K562 (cell line): Measurements from ENCODE around the gene EVI5L. TPM values are rescaled to one million over a fixed set of nuclear protein-coding genes. Genes with fewer than 3 reads are reported as not detected.

ENCODE experiments used
- ATAC-seq: fragments of 200-7000 bp; cut with Tn5 transposase; 3 replicates; pipeline ENCODE4 v1.9.1; 2020; ENCODE audit warnings: moderate library complexity
- BruUV-seq: library from RNA; stranded (reverse); fragments of 400-500 nt; replicated peaks from 2 replicates; lab custom pipeline; 2021; lab: Mats Ljungman, UMichigan
- CTCF ChIA-PET: fragments of 300-600 bp; formaldehyde crosslinking; extraction: SDS; loops from one replicate; lab custom pipeline; 2021; ENCODE audit warnings: low intra/inter-chr PET ratio; lab: Yijun Ruan, JAX
- POLR2A ChIA-PET: fragments of 300-600, 350-650 bp; sonication (Branson Sonifier 250); formaldehyde crosslinking; extraction: SDS; loops from one replicate; lab custom pipeline; 2021; ENCODE audit warnings: antibody characterized with exemption, inconsistent platforms; lab: Yijun Ruan, JAX
- DNase-seq, 4 experiments: peaks; one replicate each; pipeline versions ENCODE4 v3.0.0 to v3.0.0-alpha.2; 2011 to 2018; ENCODE audit warnings: low spot score in 3 of 4, mixed read lengths in 3 of 4; ENCODE audit errors: extremely low read depth in 1 of 4
- FAIRE-seq: peaks from 2 replicates; lab custom pipeline; 2011; peaks lifted over from hg19 to GRCh38; lab: Jason Lieb, UNC
- H2AFZ ChIP-seq: 2 replicates; pipeline ENCODE4 v1.6.0; 2011; ENCODE audit warnings: low read depth, low read length, control low read depth, inconsistent platforms
- H3K27ac ChIP-seq: fragments of 200-600 bp; 3 replicates; pipeline ENCODE4 v1.8.0; 2011; ENCODE audit warnings: low read depth, mild to moderate bottlenecking, control low read depth, inconsistent platforms, low read length, moderate library complexity, mixed read lengths; ENCODE audit errors: extremely low read depth
- H3K27me3 ChIP-seq, 2 experiments: fragments of 300-600 bp in 1 of 2; 2 replicates in 1 of 2; 3 replicates in 1 of 2; pipeline versions ENCODE4 v1.6.0 to v1.8.0; 2011; ENCODE audit warnings: inconsistent platforms in 2 of 2, low read length in 2 of 2, mild to moderate bottlenecking in 1 of 2, mixed read lengths in 1 of 2, moderate library complexity in 1 of 2; ENCODE audit not compliant: control insufficient read depth in 2 of 2, insufficient read depth in 2 of 2
- H3K36me3 ChIP-seq: fragments of 300-600 bp; 3 replicates; pipeline ENCODE4 v1.8.0; 2011; ENCODE audit warnings: mild to moderate bottlenecking, low read length, inconsistent platforms; ENCODE audit not compliant: control insufficient read depth, insufficient read depth
- H3K4me1 ChIP-seq, 2 experiments: fragments of 200-600 bp in 1 of 2; replicated peaks in 1 of 2; 2 replicates in 1 of 2; 3 replicates in 1 of 2; pipeline versions ENCODE4 v1.5.1 to v1.8.0; 2011; ENCODE audit warnings: inconsistent platforms in 2 of 2, low read length in 2 of 2, mild to moderate bottlenecking in 1 of 2, mixed read lengths in 1 of 2, moderate library complexity in 1 of 2; ENCODE audit not compliant: control insufficient read depth in 2 of 2, insufficient read depth in 2 of 2
- H3K4me2 ChIP-seq: 2 replicates; pipeline ENCODE4 v1.6.1; 2011; ENCODE audit warnings: low read length, control low read depth, inconsistent platforms, mixed read lengths; ENCODE audit not compliant: insufficient read depth
- H3K4me3 ChIP-seq: fragments of 200-600 bp; sonication (generic), shearing (Covaris generic); 2 replicates; pipeline ENCODE4 v1.5.1; 2016; ENCODE audit warnings: control low read depth, inconsistent platforms
- H3K79me2 ChIP-seq: fragments of 200-600 bp; 3 replicates; pipeline ENCODE4 v1.8.0; 2011; ENCODE audit warnings: low read length, inconsistent platforms; ENCODE audit not compliant: control insufficient read depth, insufficient read depth
- H3K9ac ChIP-seq, 2 experiments: 2 replicates each; pipeline versions ENCODE4 v1.6.0 to v1.6.1; 2011; ENCODE audit warnings: low read depth in 2 of 2, low read length in 2 of 2, control low read depth in 1 of 2, inconsistent platforms in 1 of 2, mild to moderate bottlenecking in 1 of 2, mixed read lengths in 1 of 2; ENCODE audit not compliant: insufficient read depth in 1 of 2
- H3K9me1 ChIP-seq: one replicate; pipeline ENCODE4 v1.6.0; 2011; ENCODE audit warnings: inconsistent platforms, mild to moderate bottlenecking, low read length, moderate library complexity; ENCODE audit not compliant: control insufficient read depth, insufficient read depth
- H3K9me3 ChIP-seq: replicated peaks from 2 replicates; pipeline ENCODE4 v1.5.1; 2011; ENCODE audit warnings: low read depth, low read length, inconsistent platforms; ENCODE audit not compliant: control insufficient read depth, insufficient read depth
- H4K20me1 ChIP-seq: replicated peaks from 2 replicates; pipeline ENCODE4 v1.6.1; 2011; ENCODE audit warnings: low read length, inconsistent platforms, mixed read lengths; ENCODE audit not compliant: control insufficient read depth, insufficient read depth
- BCOR ChIP-seq: fragments of 450-650 bp; IDR thresholded peaks from 2 replicates; pipeline ENCODE4 v1.6.1; 2016
- CCNT2 ChIP-seq: IDR thresholded peaks from 2 replicates; pipeline ENCODE4 v1.6.1; 2011; ENCODE audit warnings: borderline replicate concordance, low read depth, mild to moderate bottlenecking, moderate library complexity, mixed read lengths, low read length; ENCODE audit not compliant: insufficient read length; ENCODE audit errors: extremely low read depth
- RCOR1 ChIP-seq, 2 experiments: IDR thresholded peaks; 2 replicates each; pipeline ENCODE4 v1.6.1; 2012; ENCODE audit warnings: low read depth in 2 of 2, low read length in 2 of 2, borderline replicate concordance in 1 of 2, improper control_type of control experiment in 1 of 2
- ZFP36 ChIP-seq: fragments of 150-350 bp; IDR thresholded peaks from 2 replicates; pipeline ENCODE4 v1.6.1; 2018; ENCODE audit warnings: low read length, low read depth; ENCODE audit not compliant: partially characterized antibody
- ZNF165 ChIP-seq: fragments of 250-450 bp; sonication (Bioruptor Pico); IDR thresholded peaks from 2 replicates; pipeline ENCODE4 v1.4.0; 2020; ENCODE audit warnings: borderline replicate concordance
- WGBS: fragments of 100-300 bp; shearing (Covaris generic); methylation state at CpG from one replicate; pipeline ENCODE4 v1.1.6; 2016; ENCODE audit warnings: low coverage, mixed read lengths; ENCODE audit not compliant: insufficient coverage; ENCODE audit errors: missing lambda C conversion rate; 5-methylcytosine and 5-hydroxymethylcytosine counted together
- in situ Hi-C: fragments of 300-500 bp; cut with MboI; formaldehyde crosslinking; loops from 4 replicates; pipeline ENCODE4 v1.15.0; 2018; ENCODE audit warnings: inconsistent platforms, mixed read lengths
- intact Hi-C: fragments of 100-400 bp; cut with micrococcal nuclease; formaldehyde crosslinking; loops from 2 replicates; pipeline ENCODE4 v1.14.2; 2022
- polyA plus RNA-seq, 8 experiments: library from polyadenylated mRNA; depleted of rRNA in 4 of 8; stranded (reverse) in 5 of 8; unstranded in 3 of 8; fragments of >200 nt; fragmentation: Nextera tagmentation in 2 of 8; fragmentation: Illumina TruSeq in 1 of 8; extraction: Ambion mirVana in 2 of 8; extraction: Trizol in 1 of 8; gene quantifications; 2 replicates each; pipeline versions ENCODE4 v1.2.1 to v1.2.3, GENCODE V29; 2011 to 2014; ENCODE audit warnings: inconsistent platforms in 1 of 8, missing spikeins in 1 of 8
- total RNA-seq, 7 experiments: library from RNA; depleted of rRNA in 6 of 7; stranded (reverse); fragments of >200 nt in 6 of 7; fragmentation: Illumina TruSeq in 2 of 7; extraction: Trizol in 2 of 7; gene quantifications; 2 replicates each; pipeline versions ENCODE4 v1.2.1 to v1.2.3, GENCODE V29; 2011 to 2021; ENCODE audit warnings: low replicate concordance in 1 of 7

The EVI5L gene
- total and polyA plus RNA-seq, 9 of the 15 experiments (the other 6 are each of a cell fraction or from before 2014, with no cell fraction given), result 0.69 to 1.8 (median 1.2) TPM; not detected in 2

DNA sequence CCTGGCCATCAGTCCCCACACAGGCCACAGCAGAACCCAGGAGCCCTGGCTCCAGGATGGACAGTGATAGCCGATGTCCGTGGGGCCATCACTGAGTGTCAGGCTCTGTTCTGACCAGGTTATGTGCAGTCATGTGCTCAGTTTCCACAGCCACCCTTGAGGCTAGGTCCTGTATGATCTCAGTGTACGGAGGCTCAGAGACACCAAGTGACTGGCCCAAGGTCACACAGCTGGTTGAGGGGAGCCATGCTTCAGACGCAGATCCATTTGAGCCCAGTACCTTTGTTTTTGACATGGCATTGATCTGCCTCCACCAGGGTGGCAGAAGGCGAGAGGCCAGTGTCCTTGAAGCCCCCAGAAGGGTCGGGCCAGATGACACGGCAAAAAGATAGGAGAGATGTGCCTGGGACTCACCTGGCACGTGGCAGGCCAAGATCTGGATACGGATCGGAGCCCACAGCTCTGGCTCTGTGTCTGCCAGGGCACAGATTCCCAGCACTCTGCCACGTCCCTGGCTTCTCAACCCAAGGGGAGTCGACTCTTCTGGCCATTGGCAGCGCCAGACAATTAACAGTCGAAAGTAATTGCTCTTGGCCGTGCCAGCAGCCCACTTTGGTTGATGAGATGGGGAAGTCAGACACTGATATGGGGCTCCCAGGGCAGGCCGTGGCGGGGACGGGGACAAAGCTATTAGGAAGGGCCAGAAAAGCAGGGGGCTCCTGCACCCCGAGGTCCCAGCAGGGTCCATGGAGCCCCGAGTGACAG, 15.6 kb downstream of the EVI5L start:
- WGBS, result 14% methylated on average over 20 of the region's 20 CpGs
- Histone ChIP-seq H3K9me3 (peaks cover 12% of the 10 kb centered on the region), H3K27me3 (peaks cover 17 to 50% of the 10 kb centered on the region in 2 experiments; a peak in 4 of 5 replicates), H3K36me3 (no peaks in the 10 kb centered on the region), H3K9ac (peak overlapping the region in 1 of 2 experiments; percentile 59; a peak in 1 of 4 replicates), H3K79me2 (no peaks in the 10 kb centered on the region), H3K4me1 (peaks cover 0 to 30% of the 10 kb centered on the region in 2 experiments; a peak in 2 of 5 replicates), H3K27ac (no peak overlapping the region), H3K9me1 (peaks cover 1% of the 10 kb centered on the region), H4K20me1 (peaks cover 19% of the 10 kb centered on the region), H3K4me3 (no peak overlapping the region), H2AFZ (no peak overlapping the region), H3K4me2 (no peak overlapping the region)
- ATAC-seq (no peak), DNase-seq (no peak), FAIRE-seq (no peak)
- intact Hi-C loops (no loop called here), in situ Hi-C loops (no loop called here)
- TF ChIP-seq RCOR1 (IDR thresholded peaks at IDR 0.05; ENCODE audit: borderline replicate concordance in 1 of 2, low read depth in 2 of 2, low read length in 2 of 2), result no peak
- peak; percentile 69 for TF ChIP-seq ZFP36
- TF ChIP-seq CCNT2, result no peak
- TF ChIP-seq ZNF165, result no peak
- peak; percentile 67 for TF ChIP-seq BCOR
- no TSS peak for BruUV-seq
- ChIA-PET CTCF (no interaction called here), POLR2A (interaction anchor here (1.6 kb wide), 1 partner anchor 12 kb away, joined by 6 read pairs; no protein-coding TSS in a partner anchor)
